Erythroblast (primary cell): ENCODE results near the gene ADD1.

Experiments used
- DNase-seq, 2 experiments: peaks; one replicate each; lab custom pipeline; 2025; lab: John Stamatoyannopoulos, UW
- GATA1 ChIP-seq: IDR thresholded peaks from 2 replicates; pipeline ENCODE4 v1.6.1; 2011; ENCODE audit warnings: low read depth, mild to moderate bottlenecking, control low read depth, low read length, moderate library complexity
- POLR2A ChIP-seq: IDR thresholded peaks from 2 replicates; pipeline ENCODE4 v1.6.1; 2011; ENCODE audit warnings: mild to moderate bottlenecking, low read length

Gene ADD1

DNA sequence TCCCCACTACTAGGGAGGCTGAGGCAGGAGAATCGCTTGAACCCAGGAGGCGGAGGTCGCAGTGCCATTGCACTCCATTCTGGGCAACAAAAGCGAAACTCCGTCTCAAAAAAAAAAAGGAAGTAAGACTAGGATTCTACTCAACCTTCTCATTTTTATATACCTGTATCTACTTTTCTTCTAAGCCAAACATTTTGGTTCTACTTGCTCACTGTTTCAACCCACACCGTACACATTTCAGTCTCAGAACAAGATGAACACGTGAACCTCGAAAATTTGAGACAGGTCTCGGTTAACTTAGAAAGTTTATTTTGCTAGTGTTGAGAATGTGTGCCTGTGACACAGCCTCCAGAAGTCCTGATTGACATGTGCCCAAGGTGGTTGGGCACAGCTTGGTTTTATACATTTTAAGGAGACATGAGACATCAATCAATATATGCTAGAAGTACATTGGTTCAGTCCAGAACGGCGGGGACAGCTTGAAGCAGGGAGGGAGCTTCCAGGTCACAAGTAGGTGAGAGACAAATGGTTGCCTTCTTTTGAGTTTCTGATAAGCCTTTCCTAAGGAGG is 3.7 kb downstream of the ADD1 start:
- TF ChIP-seq GATA1, result no peak
- no peak for TF ChIP-seq POLR2A
- peak in 1 of 2 experiments; percentile 20 for DNase-seq

DNA sequence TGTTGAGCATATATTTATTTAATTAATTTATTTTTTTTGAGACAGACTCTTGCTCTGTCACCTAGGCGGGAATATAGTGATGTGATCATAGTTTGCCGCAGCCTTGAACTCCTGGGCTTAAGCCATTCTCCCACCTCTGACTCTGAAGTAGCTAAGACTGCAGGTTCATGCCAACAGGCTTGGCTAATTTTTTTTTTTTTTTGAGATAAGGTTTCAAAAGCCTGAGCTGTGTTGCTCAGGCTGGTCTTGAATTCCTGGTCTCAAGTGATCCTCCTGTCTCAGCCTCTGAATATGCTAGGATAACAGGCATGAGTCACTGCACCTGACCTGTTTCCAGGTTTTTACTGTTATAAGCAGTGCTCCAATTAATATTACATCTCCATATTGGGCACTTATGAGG is 4.8 kb downstream of the ADD1 start:
- TF ChIP-seq POLR2A (no peak), GATA1 (no peak)
- peak; percentile 60 to 62 for DNase-seq

DNA sequence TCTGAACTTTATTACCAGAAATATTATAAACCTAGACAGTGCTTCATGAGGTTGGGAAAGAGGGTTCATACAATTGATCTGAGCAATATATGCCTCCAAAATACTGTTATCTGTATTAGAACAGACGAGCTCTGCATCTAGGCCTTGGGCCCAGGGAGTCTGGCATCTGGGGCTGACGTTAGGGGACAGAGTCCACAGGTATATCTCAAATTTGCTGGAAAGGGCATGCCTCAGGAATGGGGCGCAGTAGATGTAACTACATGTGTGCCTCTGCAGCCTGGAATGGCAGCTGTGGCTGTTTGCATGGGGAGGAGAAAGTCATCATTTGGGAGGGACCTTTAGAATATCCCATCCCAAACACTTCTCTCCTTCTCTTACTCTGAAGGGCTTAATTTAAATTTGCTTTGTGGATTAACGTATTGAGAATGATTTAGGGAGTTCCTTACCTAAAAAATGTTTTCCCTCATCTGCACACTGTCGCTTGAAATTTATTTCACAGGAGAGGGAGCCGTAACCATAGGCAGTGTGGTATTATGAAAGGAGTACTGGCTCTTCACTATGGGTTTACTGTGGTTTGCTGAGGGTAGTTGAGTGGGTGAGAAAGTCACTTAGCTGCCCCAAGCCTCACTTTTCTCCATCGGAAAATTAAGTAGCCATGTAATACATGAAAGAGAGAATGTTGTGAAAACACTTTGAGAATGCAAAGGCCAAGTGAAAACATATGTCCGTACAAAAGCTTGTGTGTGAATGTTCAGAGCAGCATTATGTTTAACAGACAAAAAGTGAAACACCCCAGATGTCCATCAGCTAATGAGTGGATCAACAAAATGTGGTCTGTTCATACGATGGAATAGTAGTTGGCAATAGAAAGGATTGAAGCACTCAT is 5.9 kb downstream of the ADD1 start:
- TF ChIP-seq GATA1, result no peak
- TF ChIP-seq POLR2A, result no peak
- peak; percentile 42 to 55 for DNase-seq

DNA sequence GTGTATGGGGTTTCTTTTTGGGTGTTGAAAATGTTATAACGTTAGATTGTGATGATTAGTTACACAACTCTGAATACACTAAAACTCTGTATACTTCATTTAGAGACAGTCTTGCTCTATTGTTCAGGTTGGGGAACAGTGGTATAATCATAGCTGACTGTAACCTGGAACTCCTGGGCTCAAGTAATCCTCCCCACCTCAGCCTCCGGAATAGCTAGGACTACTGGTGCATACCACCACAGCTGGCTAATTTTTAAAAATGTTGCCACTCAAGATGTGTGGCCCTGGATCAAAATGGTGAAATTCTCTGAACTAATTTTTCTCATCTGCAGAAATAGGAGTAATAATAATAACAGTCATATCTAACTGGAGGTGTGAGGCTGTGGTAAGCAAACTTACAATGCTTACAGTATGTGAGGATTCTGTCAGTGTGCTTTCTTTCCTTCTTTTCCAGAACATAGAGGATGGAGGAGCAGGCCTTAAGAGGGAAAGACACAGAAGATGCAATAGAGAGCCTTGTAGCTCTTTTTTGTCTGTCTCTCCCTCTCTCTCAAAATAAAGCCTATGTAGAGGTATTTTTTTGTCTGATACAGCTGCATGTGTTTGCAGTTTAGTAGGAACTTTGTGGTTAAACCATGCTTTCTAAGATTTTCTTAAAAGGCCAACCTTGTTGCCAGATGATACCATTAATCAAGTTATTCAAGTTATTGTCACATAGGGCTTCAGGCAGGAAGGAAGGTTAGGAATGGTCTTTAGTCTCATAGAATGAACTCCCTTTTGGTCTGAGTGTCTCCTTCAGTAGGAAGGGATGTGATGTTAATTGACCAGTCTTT is 7.5 kb downstream of the ADD1 start:
- DNase-seq, result no peak
- no peak for TF ChIP-seq POLR2A
- no peak for TF ChIP-seq GATA1

DNA sequence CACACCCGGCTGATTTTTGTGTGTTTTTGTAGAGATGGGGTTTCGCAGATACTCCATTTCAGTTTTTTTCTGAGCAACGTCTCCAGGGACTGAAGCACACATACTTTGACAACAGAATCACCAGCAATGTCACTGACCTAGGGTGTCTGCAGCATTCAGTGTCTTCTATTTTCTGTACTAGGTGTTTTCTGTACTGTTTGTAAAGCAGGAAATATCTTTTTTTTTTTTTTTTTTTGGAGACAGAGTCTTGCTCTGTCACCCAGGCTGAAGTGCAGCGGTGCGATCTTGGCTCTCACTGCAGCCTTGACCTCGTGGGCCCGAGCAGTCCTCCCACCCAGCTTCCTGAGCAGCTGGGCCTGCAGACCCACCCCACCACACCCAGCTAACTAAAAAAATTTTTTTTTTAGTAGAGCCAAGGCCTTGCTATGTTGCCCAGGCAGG is 8.9 kb downstream of the ADD1 start:
- TF ChIP-seq POLR2A (no peak), GATA1 (no peak)
- peak; percentile 55 to 77 for DNase-seq

DNA sequence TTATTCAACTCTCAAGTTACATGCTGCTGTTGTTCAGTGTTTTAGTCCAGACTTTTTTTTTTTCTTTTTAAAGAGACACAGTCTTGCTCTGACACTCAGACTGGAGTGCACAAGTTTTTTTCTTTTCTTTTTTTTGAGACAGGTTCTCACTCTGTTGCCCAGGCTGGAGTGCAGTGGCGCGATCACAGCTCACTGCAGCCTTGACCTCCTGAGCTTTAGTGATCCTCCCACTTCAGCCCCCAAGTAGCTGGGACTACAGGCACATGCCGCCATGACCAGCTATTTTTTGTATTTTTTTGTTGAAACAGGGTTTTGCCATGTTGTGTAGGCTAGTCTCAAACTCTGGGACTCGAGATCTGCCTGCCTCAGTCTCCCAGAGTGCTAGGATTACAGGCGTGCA is 11.9 kb downstream of the ADD1 start:
- no peak for DNase-seq
- no peak for TF ChIP-seq POLR2A
- no peak for TF ChIP-seq GATA1

DNA sequence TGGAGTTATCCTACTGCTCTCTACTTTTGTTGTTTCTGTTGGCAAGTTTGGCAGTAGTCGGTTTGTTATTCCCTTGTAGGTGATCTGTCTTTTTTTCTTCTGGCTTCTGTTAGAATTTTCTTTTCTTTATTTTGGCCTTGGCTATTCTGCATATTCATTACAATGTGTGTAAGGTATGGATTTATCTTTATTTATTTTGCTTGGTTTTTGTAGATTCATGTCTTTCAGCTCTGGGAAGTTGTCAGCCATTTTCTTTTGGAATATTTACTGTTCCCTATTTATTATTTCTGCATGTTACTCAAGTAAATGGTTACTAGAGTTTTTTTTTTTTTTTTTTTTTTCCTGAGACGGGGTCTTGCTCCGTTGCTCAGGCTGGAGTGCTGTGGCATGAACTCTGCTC is 12.6 kb downstream of the ADD1 start:
- no peak for DNase-seq

DNA sequence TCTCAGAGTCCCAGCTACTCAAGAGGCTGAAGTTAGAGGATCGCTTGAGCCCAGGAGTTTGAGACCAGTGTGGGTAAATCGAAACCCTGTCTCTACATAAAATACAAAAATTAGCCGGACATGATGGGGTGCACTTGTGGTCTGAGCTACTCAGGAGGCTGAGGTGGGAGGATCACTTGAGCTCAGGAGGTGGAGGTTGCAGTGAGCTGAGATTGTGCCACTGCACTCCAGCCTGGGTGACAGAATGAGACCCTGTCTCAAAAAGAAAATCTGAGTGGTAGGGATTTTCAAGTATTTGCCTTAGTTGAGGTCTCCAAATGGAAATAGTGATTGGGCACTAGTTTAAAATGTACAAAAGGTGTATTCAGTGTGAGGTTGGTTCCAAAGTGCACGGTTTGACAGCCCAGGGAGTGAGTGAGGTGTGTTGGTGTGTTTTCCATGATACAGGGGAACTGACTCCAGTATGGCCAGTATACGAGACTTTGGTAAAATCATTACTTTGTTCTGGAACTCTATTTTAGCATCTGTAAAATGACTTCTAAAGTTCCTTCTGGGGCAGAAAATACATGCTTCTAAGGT is 13.8 kb downstream of the ADD1 start:
- TF ChIP-seq POLR2A, result no peak
- TF ChIP-seq GATA1, result no peak

More for the DNA sequence above, 12.6 kb downstream of the ADD1 start:
- TF ChIP-seq GATA1 (no peak), POLR2A (no peak)

DNA sequence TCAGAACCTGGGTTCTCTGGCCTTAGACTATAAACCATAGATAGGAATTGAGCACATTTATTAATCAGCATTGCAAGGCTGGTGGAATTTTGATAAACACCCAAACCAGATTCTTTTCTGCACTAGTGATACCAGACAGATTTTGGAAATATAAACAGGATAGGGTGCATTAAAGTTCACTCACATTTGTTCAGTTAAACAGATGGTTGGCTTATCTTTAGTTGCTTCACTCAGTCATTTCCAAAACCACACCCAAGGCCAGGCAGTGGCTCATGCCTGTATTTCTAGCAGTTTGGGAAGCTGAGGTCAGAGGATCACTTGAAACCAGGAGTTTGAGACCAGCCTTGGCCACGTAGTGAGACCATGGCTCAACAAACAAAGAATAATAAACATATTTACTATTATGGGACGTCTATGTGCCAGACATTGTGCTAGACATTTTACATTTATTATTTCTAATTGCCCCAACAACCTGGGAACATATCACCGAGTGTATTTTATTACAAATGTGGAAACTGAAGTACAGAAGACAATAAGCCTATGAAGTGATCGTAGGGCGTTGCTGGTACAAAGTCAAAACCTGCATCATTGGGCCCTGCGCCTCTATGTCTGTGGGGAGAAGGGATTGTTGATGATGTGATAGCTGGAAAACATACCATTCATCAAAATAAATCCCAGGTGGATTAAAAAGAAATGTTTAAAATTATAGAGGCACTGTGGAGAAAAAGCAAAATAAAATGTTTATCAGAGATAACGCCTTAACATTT is 15.0 kb downstream of the ADD1 start:
- TF ChIP-seq GATA1, result no peak
- TF ChIP-seq POLR2A, result no peak

More for the DNA sequence above, 13.8 kb downstream of the ADD1 start:
- no peak for DNase-seq

DNA sequence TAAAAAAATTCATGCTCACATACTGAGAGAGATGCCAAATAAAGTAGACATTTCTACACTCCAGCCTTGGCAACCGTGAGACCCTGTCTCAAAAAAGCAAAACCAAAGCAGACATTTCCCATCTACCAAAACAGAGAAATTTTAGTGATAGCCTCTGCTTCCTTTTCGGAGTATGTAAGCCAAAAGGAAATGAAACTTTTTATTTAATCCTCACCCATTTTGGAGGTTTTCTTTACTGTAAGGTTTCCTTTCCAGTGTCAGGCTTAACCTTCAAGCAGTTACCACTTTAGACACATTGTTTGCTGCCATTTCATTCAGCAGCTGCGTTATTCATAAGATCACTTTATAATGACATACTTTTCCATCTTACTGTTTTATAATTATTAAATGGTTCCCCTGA is 15.9 kb downstream of the ADD1 start:
- TF ChIP-seq POLR2A, result no peak
- no peak for TF ChIP-seq GATA1
- DNase-seq, result no peak

More for the DNA sequence above, 15.0 kb downstream of the ADD1 start:
- DNase-seq, result peak; percentile 74 to 90

DNA sequence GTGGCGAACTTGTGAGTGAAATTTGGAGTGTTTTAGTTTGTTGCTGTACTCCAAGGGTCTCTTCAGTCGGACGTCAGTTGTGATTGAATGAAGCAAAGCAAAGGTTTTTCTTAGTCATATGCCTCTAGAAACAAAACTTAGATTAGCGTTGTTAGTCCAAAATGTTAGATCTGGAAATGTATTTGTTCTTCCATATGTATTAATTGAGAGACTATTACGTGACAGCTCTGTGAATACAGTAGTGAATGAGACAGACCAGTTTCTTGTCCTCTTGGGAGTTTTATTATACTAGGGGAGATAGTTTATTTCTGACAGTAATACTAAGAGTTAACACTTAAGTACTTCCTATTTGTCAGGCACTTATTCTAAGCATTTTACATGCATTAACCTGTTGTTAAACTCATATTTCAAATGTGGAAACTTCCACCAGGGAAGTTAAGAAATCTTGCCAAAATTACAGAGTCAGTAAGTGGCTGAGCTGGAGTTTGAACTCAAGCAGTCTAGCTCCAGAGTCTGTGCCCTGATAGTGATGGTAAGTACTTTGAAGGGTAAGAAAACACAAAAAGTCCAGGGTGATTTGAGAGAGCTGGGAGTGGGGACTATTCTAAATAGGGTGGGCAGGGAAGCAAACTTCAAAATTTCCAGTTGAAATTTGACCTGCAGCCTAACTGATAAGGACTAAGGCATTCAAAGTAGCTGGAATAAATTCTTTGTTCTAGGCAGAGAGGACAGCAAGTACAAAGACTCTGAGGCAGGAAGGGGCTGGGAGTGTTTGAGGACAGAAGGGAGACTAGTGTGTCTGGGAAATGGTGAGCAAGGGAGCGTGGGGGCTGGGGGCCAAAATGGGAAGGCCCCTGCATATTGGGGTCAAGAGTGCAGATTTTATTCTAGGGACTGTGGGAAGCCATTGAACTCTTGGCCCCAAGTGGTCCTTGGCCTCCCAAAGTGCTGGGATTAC is 17.0 kb downstream of the ADD1 start:
- no peak for DNase-seq
- TF ChIP-seq POLR2A (no peak), GATA1 (no peak)
